ELR (cell line): ENCODE data around the gene TROAP.
"Not testable (repeated sequence)": the region's sequence is repeated elsewhere in the genome, so short reads cannot be mapped to it uniquely, and the experiment has no call there.

Source experiments
- DNase-seq: peaks from one replicate; pipeline ENCODE4 v3.0.0-alpha.2; 2015; ENCODE audit warnings: low read depth

TROAP gene

DNA sequence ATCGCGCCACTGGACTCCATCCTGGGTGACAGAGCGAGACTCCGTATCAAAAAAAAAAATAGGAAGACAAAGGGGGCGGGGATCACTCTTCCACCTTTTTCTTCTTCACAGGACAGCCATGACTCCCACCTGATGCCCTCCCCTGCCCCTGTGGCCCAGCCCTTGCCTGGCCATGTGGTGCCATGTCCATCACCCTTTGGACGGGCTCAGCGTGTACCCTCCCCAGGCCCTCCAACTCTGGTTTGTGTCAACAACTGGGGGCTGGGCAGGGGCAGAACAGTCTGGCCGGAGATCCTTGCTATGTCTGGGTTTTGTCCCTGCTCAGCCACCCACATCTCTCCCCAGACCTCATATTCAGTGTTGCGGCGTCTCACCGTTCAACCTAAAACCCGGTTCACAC is 5.8 kb downstream of the TROAP start:
- DNase-seq, result no peak

DNA sequence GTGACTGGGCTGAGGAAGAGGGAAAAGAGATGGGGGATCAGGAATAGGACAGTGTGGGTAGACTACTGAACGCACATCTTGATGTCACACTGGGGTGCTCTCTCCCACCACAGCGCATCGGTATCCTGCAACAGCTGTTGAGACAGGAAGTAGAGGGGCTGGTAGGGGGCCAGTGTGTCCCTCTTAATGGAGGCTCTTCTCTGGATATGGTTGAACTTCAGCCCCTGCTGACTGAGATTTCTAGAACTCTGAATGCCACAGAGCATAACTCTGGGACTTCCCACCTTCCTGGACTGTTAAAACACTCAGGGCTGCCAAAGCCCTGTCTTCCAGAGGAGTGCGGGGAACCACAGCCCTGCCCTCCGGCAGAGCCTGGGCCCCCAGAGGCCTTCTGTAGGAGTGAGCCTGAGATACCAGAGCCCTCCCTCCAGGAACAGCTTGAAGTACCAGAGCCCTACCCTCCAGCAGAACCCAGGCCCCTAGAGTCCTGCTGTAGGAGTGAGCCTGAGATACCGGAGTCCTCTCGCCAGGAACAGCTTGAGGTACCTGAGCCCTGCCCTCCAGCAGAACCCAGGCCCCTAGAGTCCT is 7.1 kb downstream of the TROAP start:
- DNase-seq, result no peak

DNA sequence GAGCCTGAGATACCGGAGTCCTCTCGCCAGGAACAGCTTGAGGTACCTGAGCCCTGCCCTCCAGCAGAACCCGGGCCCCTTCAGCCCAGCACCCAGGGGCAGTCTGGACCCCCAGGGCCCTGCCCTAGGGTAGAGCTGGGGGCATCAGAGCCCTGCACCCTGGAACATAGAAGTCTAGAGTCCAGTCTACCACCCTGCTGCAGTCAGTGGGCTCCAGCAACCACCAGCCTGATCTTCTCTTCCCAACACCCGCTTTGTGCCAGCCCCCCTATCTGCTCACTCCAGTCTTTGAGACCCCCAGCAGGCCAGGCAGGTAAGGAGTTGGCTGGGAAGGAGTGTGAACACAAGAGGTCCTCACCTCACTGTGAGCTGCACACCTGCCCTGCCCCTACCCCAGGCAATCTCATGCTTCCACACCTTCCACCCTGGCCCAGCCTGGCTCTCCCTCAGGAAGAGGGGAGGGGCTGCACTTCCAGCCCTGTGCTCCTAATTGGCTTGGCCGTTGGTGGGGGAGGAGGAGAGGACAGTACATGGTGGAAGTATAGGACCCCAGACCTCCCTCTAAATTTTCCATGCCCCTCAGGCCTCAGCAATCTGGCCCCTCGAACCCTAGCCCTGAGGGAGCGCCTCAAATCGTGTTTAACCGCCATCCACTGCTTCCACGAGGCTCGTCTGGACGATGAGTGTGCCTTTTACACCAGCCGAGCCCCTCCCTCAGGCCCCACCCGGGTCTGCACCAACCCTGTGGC is 7.8 kb downstream of the TROAP start:
- no peak for DNase-seq

DNA sequence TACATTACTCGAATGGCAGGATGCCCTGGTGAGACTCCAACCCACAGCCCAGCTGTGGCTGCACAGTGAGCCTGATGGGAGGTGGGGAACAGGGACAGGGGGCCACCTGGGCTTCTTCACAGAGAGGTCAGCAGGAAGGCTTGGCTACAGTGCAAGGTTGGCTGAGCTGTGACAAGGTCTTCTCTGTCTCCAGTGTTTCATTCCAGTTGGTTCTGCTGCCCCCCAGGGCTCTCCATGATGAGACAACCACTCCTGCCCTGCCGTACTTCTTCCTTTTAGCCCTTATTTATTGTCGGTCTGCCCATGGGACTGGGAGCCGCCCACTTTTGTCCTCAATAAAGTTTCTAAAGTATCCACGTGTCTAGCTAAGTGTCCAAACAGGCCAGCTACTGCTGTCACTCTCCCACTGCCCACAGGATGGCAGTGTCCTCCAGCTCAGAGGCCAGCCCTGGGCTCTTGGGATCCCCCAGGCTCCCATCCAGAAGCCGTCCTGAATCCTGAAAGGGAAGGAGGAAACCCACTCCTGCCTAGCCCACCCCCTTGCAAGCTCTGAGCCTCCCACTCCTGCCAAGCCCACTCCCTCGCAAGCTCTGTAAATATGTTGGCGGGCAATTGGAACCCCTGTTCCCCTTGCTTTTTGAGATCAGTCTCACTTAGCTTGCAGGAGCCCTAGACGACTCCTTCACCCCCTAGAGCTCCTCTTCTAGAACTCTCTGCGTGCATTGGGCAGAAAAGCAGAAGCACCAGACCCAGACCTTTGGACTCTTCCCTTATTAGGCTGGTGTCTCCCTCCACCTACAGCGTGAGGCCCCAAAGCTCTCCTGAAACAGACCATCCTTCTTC is 8.5 kb downstream of the TROAP start:
- DNase-seq, result peak; percentile 79

DNA sequence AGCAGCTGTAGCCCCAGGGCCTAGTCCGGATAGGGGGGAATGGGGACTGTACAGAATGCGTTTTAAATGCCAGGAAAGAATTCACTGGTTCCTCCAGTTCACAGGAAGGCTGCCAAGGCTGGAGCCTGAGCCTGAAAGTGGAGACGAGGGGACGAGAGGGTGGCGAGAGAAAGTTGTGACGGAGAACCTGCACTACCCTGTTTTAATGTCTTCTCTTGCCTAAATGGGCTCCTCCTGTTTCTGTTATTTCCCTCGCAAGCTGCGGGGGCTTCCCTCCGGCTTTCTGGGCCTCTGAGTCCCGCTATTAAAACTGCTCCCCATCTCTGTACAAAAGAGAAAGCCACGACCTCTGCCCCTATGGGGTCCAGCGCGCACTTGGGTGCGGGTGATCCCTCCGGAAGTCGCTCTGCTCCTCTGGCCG is 9.4 kb downstream of the TROAP start:
- DNase-seq, result no peak

DNA sequence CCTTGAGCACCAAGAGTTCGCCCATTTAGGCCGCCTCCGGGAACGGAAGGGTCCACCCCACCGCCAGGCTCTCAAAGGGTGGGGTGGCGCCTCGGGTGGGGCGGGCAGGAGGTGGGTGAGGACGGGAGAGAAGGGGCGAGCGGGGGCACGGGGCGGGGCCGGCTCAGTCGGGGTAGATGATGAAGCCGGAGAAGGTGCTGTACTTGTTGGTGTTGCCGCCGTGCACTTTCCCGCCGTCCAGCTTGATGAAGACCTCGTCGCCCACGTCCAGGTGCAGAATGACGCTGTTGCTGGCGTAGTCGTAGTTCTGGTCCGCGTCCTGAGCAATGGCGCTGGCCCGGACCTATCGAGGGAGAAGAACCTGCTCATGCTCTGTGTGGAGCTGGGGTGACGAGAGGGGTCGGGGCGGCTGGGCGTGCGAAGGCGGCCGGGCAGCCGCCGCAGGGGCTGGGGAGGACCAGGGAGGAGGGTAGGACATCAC is 9.9 kb downstream of the TROAP start:
- DNase-seq, result no peak

DNA sequence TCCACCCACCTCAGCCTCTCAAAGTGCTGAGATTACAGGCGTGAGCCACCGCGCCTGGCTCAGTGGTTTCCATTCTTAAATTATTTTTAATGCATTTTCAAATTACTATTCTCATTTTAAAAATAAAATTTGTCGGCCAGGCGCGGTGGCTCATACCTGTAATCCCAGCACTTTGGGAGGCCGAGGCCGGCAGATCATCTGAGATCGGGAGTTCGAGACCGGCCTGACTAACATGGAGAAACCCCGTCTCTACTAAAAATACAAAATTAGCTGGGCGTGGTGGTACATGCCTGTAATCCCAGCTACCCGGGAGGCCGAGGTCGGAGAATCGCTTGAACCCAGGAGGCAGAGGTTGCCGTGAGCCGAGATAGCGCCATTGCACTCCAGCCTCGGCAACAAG is 10.7 kb downstream of the TROAP start:
- DNase-seq, result not testable (repeated sequence)

DNA sequence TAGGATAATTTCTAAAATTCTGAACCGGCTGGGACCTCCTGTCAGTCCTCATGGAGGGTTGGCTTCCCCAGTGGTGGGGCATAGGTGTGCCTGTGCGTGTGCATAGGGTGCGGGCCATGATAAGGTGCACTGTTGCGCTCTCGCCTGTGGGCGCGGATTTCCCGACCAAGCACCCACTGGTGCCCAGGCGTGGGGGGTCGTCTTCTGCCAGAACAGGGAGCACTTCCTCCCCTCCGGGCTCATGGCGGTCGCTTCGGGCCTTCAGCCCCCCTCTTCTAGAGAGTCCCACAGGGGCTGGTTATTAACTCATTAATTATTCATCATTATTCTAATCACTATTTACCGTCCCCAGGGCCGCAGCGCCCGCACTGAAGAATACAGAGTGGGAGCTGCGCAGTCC is 11.2 kb downstream of the TROAP start:
- DNase-seq, result no peak

DNA sequence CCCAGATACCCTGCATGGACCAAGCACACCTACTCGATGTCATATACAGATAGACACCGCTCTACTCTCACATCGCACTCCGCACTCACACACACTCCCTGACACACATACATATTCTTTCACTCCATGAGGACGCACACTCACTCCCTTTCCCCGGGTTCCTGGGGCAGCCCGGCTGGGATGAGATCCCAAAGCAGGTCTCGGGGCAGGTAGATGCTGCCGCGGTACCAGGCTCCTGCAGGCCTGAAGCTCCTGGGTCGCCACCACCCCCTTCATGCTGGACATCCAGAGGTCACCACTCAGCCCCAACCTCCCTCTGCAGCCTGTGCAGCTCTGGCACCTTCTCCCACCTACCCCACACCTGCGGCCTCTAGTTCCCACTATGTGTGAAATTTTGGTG is 11.6 kb downstream of the TROAP start:
- DNase-seq, result no peak

DNA sequence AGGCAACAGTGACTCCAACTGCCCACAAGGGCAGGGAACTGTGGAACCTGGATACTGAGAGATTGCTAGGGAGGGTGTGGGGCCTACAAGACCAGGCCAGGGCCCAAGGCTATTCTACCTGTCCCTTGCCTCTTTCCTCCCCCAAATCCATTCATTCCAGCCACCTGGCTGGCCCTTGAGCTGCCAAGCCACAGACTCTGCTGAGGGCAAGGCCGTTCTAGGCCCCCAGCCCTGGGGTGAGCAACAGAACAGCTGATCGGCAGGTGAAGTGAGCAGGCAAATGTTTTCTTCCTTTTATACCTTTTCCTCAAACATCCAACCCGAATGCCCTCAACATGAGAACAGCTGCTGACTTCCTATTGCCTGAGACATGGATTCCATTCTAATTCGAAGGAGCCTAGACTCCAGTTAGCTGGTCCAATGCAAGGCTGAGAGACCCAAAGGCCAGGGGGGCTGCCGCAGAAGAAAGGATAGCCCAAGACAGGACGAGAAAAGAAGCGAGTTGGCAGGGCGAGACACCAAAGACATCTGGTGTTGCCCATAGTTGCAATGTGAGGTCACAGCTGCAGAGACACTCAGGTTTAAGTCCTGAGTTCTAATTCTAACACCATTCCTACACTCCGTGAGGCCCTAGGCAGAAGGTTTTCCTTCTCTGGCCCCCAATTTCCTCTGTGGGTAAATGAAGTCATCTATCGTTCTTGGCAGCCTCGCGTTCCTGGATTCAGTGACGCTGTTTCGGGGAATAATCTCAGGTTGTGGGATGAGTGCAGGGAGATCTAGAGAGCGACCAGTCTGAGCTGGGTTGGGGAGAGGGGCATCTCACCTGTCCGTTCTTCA is 12.3 kb downstream of the TROAP start:
- DNase-seq, result no peak

DNA sequence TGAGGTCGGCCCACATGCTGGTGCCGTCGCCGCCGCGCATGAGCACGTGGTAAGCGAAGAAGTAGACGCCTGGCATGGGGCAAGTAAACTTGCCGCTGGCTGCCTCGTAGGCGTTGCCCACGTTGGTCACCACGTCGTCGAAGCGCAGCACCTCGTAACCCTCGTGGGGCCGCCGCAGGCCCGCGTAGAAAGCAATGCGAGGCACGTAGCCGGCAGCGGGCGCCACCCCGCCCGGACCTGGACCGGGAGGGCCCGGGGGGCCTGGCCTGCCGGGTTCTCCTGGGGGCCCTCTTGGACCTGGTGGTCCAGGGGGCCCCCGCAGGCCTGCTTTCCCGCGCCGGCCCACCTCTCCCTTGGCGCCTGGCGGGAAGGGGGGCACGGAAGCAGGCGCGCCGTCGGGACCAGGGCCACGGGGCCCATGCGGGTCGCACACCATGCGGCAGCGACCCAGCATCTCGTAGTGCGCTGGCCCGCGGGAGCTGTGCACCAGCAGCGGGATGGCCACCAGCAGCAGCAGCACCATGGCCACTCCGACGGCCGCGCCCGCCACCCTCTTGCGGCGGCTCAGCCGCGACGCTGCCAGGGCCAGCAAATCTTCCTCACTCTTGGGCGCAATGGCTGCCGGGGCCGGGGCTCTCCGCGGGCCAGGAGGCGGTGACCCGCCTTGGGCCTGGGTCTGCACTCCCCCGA is 13.0 kb downstream of the TROAP start:
- no peak for DNase-seq

DNA sequence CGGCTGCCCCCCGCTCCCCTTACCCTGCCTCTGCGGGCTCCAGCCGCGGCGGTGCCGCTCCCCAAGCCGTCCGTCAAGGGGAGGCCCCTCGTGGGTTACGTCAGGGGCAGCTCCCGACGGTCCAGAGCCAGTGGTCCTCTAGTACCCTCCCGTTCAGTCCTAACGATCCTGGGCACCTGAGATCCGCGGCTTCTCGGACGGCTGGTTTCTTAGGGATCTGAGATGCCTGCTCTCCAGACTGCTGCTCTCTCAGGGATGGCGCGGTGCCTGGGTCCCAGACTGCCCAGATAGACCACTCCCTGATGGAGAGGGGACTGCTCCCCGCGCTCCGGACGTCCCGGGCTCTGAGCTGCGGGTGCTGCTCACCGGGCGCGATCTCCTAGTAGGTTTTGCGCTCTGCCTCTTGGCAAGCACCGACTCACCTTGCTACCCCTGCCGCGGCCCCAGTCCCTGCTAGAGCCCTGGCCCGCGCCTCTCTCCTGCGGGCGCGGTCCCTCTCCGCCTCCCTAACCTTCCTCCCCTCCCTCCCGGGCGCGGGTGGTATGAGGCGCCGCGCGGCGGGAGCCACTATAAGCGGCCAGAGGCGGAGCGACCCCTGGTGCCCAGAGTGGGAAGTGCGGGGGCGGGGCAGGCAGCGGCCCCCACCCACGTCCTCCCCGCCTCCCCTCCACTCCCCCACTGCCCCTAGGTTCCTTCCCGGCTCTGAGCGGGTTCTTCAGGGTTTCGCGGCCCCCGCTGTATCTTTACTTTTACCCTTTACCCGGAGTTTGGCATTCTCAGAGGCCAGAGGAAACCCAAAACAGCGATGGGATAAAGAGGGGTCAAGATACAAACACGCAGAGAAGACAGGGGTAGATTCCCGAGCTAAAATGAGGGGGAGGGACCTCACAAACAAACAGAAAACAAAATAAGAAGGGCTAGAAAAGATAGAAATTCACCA is 13.9 kb downstream of the TROAP start, which contains the start of gene C1QL4:
TSS of gene C1QL4 (minus strand) at position 544 of the 940 bp plus-strand sequence. CDS start 711 bp downstream, outside the sequence.
- DNase-seq, result peak; percentile 82

DNA sequence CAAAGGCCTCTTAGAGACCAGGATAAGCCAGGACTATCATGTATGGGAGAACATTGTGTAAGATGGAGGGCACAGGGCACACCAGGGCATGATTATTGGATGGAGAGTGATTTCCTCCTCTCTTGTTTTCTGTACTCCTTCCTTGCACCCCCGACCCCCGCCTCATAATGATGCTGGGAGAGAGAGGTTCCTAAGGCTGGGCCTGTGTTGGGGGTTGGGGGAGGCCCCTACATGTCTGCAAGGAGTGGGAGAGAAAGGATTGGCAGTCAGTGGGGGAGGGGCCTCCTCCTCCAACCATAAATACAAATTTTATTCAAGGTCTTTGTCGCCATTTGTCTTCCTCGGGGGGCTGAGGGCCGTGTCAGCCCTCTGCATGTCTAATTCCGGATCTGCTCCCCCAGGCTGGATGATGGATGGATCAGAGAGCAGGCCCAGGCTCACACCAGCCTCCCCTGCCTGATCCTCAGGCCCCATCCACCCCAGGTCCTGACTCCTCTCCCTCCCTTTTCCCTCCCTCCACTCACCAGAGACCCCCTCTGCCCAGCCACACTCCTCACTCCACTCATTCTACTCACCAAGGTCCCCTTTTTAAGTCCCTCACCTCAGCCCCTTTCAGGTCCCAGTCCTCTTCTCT is 15.9 kb downstream of the TROAP start:
- no peak for DNase-seq

DNA sequence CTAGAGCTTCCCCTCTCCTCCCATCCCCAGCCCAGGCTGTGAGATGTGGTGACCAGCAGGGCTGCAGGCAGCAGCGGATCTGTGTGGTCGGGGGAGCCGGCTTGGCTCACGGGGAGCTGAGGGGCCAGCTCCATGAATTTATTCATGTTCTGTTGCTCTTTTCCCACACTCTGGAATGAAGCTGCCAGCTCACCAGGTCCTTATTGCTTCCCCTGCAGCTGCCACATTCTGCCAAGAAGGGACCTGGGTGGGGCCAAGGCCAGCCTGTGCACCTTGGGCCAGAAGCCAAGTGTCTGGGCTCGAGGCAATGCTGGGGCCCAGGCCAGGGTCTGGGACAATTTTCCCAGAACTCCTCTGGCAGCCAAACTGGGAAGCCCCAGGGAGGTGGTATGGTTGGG is 16.4 kb downstream of the TROAP start:
- DNase-seq, result no peak

DNA sequence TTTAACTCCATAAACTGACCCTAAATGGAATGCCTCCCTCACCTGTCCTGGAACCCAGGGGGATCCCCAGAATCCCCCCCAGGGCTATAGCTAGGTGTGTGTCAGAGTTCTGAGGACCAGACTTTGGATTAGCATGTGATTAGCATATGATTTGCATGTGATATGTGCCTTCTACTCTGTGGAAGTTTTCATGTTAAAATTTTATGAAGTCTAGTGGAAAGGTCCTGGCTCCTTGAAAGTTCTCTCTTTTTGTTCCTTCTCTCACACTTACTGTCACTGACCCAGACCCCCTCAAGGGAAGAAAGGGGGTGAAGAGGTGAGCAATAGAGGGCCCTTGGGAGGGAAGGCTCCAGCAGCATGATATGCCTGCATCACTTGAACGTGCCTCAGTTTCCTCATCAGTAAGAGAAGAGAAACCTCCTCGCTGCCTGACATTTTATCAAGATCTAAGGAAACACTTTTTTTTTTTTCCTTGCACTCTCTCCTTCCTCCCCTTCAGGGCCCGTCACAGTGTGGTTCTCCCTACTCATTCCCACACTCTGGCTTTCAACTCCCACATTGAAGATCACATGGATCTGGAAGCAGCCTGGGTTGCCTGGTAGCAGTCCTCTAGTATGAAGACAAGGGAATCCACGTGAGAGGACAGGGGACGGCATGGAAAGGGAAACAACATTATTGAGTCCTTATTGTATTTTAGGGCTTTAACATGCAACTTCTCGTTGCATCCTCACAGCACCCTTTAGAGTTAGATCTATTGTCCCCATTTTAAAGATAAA is 17.2 kb downstream of the TROAP start:
- DNase-seq, result no peak

DNA sequence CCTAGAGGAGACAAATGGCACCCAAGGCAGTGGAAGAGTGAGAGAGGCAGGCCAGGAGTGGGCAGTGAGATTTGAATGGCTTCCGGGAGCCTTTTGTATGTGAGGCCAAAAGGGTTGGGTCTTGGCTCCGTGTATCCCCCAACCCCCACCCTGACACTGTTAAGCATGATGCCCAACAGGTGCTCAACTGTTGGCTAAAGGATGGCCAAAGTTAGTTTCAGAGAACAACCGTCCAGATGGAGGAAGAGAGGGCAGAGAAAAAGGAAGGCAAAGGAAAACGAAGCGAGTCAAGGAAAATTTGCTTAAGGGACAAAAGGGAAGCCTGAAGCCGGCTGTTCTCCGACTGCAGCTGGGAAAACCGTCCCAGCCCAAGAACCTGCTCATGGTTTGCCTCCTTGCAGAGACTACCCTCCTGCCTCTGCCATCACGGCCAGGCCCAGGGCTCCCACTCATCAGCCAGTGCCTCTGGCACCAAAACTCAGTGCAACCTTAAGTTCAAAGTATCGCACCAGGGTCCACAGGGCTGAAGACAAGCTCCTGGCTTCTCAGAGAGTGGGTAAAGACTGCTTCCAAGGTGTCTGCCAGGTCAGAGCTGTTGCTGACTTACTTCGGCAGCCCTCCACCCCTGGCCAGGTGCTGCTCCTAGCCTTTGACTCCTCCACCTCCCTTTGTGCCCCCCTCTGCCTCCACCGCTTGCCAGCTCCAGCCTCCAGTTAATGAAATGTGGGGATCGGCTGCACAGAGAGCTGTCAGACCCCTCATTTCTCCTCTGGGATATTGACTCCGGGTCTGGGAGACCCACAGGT is 18.1 kb downstream of the TROAP start:
- no peak for DNase-seq

DNA sequence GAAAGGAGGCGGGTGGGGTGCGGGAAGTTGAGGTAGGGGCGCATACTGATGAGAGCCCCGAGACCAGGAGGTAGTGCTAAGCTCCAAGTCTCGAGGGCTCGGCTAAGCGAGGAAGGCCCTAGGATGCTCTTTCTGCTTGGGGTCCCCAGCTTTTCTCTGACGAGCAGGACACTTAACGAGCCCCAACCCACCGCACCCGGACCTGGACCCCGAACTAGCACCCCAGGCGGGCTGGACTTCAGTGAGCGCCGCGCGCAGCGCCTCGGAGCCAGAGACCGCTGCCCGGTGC is 18.7 kb downstream of the TROAP start:
- DNase-seq, result no peak
